Measurements from ENCODE around the gene FBXO41. TPM values are rescaled to one million over a fixed set of nuclear protein-coding genes. Genes with fewer than 3 reads are reported as not detected.

The FBXO41 gene
- total and polyA plus RNA-seq, 7 donors = under 0.01 to 4.4 (median 1.9) TPM

- intact Hi-C loops (cut with DNase I) = no loop called here
Observed at GRCh38 chr2:73268366-73268829, 15.9 kb downstream of the FBXO41 start.

GRCh38 chr2:73267008-73267407 is 17.3 kb downstream of the FBXO41 start:
- H3K27me3 ChIP-seq = peaks cover 20 to 51% (median 45%) of the 10 kb centered on the region in 3 donors
- intact Hi-C loops (cut with DNase I) = no loop called here
- H3K4me3 ChIP-seq = no peak overlapping the region
- DNase-seq = no peak
- H3K36me3 ChIP-seq = no peaks in the 10 kb centered on the region
- peaks cover 0 to 17% (median 10%) of the 10 kb centered on the region in 4 donors for H3K4me1 ChIP-seq
- H3K9me3 ChIP-seq = no peaks in the 10 kb centered on the region
- no peak overlapping the region for H3K27ac ChIP-seq
- 96 to 98% methylated on average over 4 of the region's 4 CpGs for WGBS, 2 donors
- no peak for TF ChIP-seq POLR2A (IDR thresholded peaks at IDR 0.05)
- no peak for TF ChIP-seq POLR2AphosphoS5 (IDR thresholded peaks at IDR 0.05)
- TF ChIP-seq CTCF (IDR thresholded peaks at IDR 0.05) = no peak
- no peak for TF ChIP-seq EP300 (IDR thresholded peaks at IDR 0.05)

More at GRCh38 chr2:73268366-73268829, 15.9 kb downstream of the FBXO41 start:
- TF ChIP-seq POLR2A (IDR thresholded peaks at IDR 0.05) (no peak), POLR2AphosphoS5 (IDR thresholded peaks at IDR 0.05) (no peak), CTCF (IDR thresholded peaks at IDR 0.05) (no peak), EP300 (IDR thresholded peaks at IDR 0.05) (no peak)
- no peak for DNase-seq
- H3K27me3 ChIP-seq = peaks cover 20 to 51% (median 45%) of the 10 kb centered on the region in 3 donors
- no peaks in the 10 kb centered on the region for H3K9me3 ChIP-seq
- H3K36me3 ChIP-seq = no peaks in the 10 kb centered on the region
- WGBS, 2 donors = 22 to 62% methylated on average over 14 of the region's 14 CpGs
- H3K4me3 ChIP-seq = peak overlapping the region in 2 of 4 donors; percentile 10 to 27
- H3K27ac ChIP-seq = no peak overlapping the region
- peaks cover 0 to 17% (median 10%) of the 10 kb centered on the region in 4 donors for H3K4me1 ChIP-seq

- Histone ChIP-seq H3K27ac (no peak overlapping the region), H3K4me3 (no peak overlapping the region), H3K9me3 (no peaks in the 10 kb centered on the region), H3K4me1 (peaks cover 0 to 17% (median 10%) of the 10 kb centered on the region in 4 donors), H3K27me3 (peaks cover 20 to 51% (median 45%) of the 10 kb centered on the region in 3 donors), H3K36me3 (no peaks in the 10 kb centered on the region)
- 93% methylated on average over 26 of the region's 26 CpGs for WGBS, 2 donors
- intact Hi-C loops (cut with DNase I) = no loop called here
- no peak for DNase-seq
- TF ChIP-seq CTCF (IDR thresholded peaks at IDR 0.05) = no peak
- no peak for TF ChIP-seq POLR2A (IDR thresholded peaks at IDR 0.05)
- TF ChIP-seq POLR2AphosphoS5 (IDR thresholded peaks at IDR 0.05) = no peak
- TF ChIP-seq EP300 (IDR thresholded peaks at IDR 0.05) = no peak
Observed at GRCh38 chr2:73266061-73266901, 18.0 kb downstream of the FBXO41 start.

GRCh38 chr2:73265298-73266060 is 18.8 kb downstream of the FBXO41 start:
- no peak for TF ChIP-seq CTCF (IDR thresholded peaks at IDR 0.05)
- TF ChIP-seq POLR2A (IDR thresholded peaks at IDR 0.05) = no peak
- no peak for TF ChIP-seq POLR2AphosphoS5 (IDR thresholded peaks at IDR 0.05)
- TF ChIP-seq EP300 (IDR thresholded peaks at IDR 0.05) = no peak
- no peaks in the 10 kb centered on the region for H3K9me3 ChIP-seq
- H3K27me3 ChIP-seq = peaks cover 20 to 51% (median 45%) of the 10 kb centered on the region in 3 donors
- 93% methylated on average over 28 of the region's 28 CpGs for WGBS, 2 donors
- intact Hi-C loops (cut with DNase I) = no loop called here
- H3K4me1 ChIP-seq = peaks cover 0 to 17% (median 10%) of the 10 kb centered on the region in 4 donors
- no peak overlapping the region for H3K4me3 ChIP-seq
- H3K36me3 ChIP-seq = no peaks in the 10 kb centered on the region
- no peak for DNase-seq
- H3K27ac ChIP-seq = no peak overlapping the region
